ENCODE results near the gene RAI1.

The RAI1 gene

GRCh38 chr17:17849845-17850373 is 168.7 kb downstream of the RAI1 start:
- peak; percentile 40 to 44 for DNase-seq

DNA sequence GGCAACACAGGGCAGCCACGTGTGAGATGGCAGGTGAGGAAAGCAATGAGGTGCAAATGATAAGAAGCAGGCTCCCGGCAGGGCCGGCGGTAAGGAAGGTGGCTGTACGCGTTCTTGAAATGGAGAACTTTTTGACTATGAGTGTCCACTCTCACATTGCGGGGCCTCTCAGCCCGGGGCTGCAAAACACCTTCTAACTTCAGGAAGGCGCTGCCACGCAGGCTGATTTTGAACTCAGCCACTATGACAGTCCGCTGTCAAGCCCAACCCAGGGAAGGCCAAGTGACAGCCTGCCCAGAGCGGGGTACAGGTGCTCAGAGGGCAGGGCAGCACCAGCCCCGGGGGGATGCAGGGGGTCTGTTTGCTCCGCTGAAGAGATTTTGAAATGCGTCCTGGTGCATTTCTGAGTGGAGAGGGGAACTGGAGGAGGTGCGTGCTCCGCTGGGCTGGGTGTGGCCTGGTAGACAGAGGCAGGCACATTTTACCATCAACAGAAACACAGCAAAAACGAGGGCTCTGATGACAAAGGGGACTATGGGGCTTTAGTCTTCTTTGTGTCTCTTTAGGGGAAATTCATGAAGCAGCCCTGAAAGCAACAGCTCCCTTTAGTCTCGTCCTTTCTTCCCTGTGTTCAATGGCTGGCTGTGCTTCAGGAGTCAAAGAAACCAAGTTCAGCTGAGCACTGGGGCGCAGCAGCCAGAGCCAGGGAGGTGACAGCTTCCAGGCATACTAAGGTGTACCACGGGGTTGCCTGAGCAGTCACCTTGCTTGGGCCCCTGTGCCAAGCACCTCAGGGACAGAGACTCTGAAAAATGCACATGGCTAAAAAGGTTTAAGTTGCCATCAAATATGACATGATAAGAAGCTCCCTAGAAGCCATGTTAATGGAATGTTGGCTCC is 170.1 kb downstream of the RAI1 start:
- DNase-seq: no peak

DNA sequence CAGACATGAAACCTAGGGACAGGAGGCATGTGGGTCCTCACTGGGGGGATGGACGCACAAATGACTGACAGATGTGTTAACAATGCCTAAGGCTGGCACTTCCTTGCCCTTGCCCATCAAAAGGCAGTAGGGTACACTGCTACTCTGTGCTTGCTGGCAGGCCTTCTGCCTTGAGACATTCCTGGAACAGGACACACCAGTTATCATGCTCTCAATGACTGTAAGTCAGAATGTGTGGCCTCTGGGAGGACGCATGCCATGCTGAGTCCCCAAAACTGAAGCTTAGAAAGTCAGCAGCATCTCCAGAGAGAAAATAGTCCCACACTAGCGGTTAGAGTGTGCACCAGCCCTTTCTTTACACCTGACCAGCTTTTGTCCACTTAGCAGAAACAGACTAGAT is 171.7 kb downstream of the RAI1 start:
- no peak for DNase-seq

GRCh38 chr17:17853811-17854447 is 172.7 kb downstream of the RAI1 start:
- DNase-seq: no peak

DNA sequence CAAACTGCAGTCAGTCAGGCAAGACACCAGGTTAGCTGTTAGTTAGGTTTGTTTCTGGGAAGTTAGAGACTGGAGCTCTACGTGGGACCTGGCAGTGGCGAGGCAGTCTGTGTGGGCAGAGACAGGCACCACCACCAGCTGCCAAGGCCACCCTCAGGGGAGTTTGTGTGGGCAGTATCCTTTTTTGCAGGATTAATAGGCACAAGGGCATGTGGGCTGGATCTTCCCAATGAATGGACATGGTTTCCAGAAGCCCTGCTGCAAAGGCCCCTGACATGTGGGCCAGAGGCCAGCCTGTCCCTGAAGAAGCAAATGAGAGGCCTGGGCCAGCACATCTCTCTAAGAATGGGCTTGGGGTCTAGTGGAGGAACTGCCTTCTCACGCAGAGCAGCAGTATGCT is 174.7 kb downstream of the RAI1 start:
- DNase-seq: no peak

- no peak for DNase-seq
These were observed 175.1 kb downstream of the RAI1 start for GRCh38 chr17:17856386-17856785.

- no peak for DNase-seq
These were observed 176.2 kb downstream of the RAI1 start for GRCh38 chr17:17857496-17857895.

GRCh38 chr17:17859909-17860765 is 178.9 kb downstream of the RAI1 start:
- DNase-seq: peak; percentile 64 to 66

DNA sequence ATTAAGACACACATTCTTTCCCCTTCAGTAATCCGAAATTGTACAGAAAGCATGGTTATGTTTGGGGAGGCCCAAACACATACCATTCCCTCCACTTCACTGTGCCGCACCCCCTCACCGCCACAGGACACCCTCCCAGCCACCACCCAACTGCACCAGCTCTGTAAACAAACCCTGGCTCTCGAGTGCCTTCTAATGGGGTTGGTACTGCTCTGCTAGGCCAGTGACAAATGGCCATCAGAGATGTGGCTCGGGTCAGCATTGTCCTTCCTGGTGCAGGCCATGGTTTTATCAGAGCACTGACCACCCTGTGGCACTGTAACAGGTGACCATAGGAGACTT is 179.5 kb downstream of the RAI1 start:
- no peak for DNase-seq

Data from activated CD4-positive, alpha-beta T cell treated with anti-CD3 and anti-CD28 coated beads, Interleukin-2, amount 50 U/mL, for 4 hours (primary cell).